Endothelial cell of umbilical vein (primary cell): ENCODE measurements around the gene SMAD2. TPM values are rescaled to one million over a fixed set of nuclear protein-coding genes. Genes with fewer than 3 reads are reported as not detected.

ENCODE experiments used
- BruUV-seq: library from RNA; stranded (reverse); fragments of 400-500 nt; replicated peaks from 2 replicates; lab custom pipeline; 2021; lab: Mats Ljungman, UMichigan
- CTCF ChIA-PET: fragments of 300-600, 350-600 bp; sonication (Branson Sonifier 250); formaldehyde crosslinking; loops from one replicate; lab custom pipeline; 2021; ENCODE audit warnings: antibody characterized with exemption, inconsistent platforms; lab: Charles Lee
- POLR2A ChIA-PET: fragments of 300-600, 350-600 bp; sonication (Branson Sonifier 250); formaldehyde crosslinking; loops from one replicate; lab custom pipeline; 2021; ENCODE audit warnings: antibody characterized with exemption, inconsistent platforms; lab: Charles Lee
- DNase-seq: peaks from one replicate; pipeline ENCODE4 v3.0.0-alpha.2; 2011; ENCODE audit warnings: low read depth, low spot score
- FAIRE-seq: peaks from 2 replicates; lab custom pipeline; 2011; peaks lifted over from hg19 to GRCh38; lab: Jason Lieb, UNC
- H2AFZ ChIP-seq: 2 replicates; pipeline ENCODE4 v1.6.0; 2012; ENCODE audit warnings: low read depth, low read length, control low read depth, inconsistent platforms
- H3K27ac ChIP-seq: 2 replicates; pipeline ENCODE4 v1.5.1; 2011; ENCODE audit warnings: low read depth, mild to moderate bottlenecking, control low read depth, low read length, moderate library complexity; ENCODE audit not compliant: insufficient read depth
- H3K27me3 ChIP-seq, 2 experiments: 2 replicates each; pipeline versions ENCODE4 v1.6.0 to v1.6.1; 2011; ENCODE audit warnings: low read length in 2 of 2, mixed read lengths in 1 of 2; ENCODE audit not compliant: control insufficient read depth in 2 of 2, insufficient read depth in 2 of 2
- H3K36me3 ChIP-seq, 2 experiments: 2 replicates in 1 of 2; 3 replicates in 1 of 2; pipeline ENCODE4 v1.5.1; 2011; ENCODE audit warnings: low read length in 2 of 2, mild to moderate bottlenecking in 1 of 2, moderate library complexity in 1 of 2; ENCODE audit not compliant: control insufficient read depth in 2 of 2, insufficient read depth in 2 of 2; ENCODE audit errors: extremely low read depth in 1 of 2
- H3K4me1 ChIP-seq: 3 replicates; pipeline ENCODE4 v1.5.1; 2011; ENCODE audit warnings: mild to moderate bottlenecking, low read length; ENCODE audit not compliant: control insufficient read depth, insufficient read depth; ENCODE audit errors: extremely low read depth
- H3K4me2 ChIP-seq: 2 replicates; pipeline ENCODE4 v1.6.1; 2011; ENCODE audit warnings: low read length, control low read depth, mixed read lengths; ENCODE audit not compliant: insufficient read depth
- H3K4me3 ChIP-seq, 3 experiments: fragments of 200-600 bp in 1 of 3; sonication (generic), shearing (Covaris generic) in 1 of 3; replicated peaks in 1 of 3; 2 replicates each; pipeline ENCODE4 v1.5.1; 2011 to 2016; ENCODE audit warnings: control low read depth in 3 of 3, low read length in 3 of 3, mild to moderate bottlenecking in 2 of 3, inconsistent platforms in 1 of 3, low read depth in 1 of 3, moderate library complexity in 1 of 3; ENCODE audit not compliant: insufficient read depth in 1 of 3
- H3K79me2 ChIP-seq: 2 replicates; pipeline ENCODE4 v1.6.0; 2012; ENCODE audit warnings: low read length, inconsistent platforms; ENCODE audit not compliant: control insufficient read depth, insufficient read depth
- H3K9ac ChIP-seq: replicated peaks from 2 replicates; pipeline ENCODE3; 2011; ENCODE audit warnings: low read length, control low read depth; ENCODE audit not compliant: insufficient read depth; ENCODE audit errors: extremely low read depth
- H3K9me1 ChIP-seq: replicated peaks from 3 replicates; pipeline ENCODE4 v1.6.0; 2011; ENCODE audit warnings: mild to moderate bottlenecking, low read length; ENCODE audit not compliant: control insufficient read depth, insufficient read depth; ENCODE audit errors: extremely low read depth
- H3K9me3 ChIP-seq: replicated peaks from 2 replicates; pipeline ENCODE4 v1.5.1; 2012; ENCODE audit warnings: low read length, inconsistent platforms; ENCODE audit not compliant: control insufficient read depth, insufficient read depth
- H4K20me1 ChIP-seq: replicated peaks from 2 replicates; pipeline ENCODE3; 2011; ENCODE audit warnings: mild to moderate bottlenecking, low read length; ENCODE audit not compliant: control insufficient read depth, insufficient read depth; ENCODE audit errors: extremely low read depth
- CTCF ChIP-seq, 2 donors: IDR thresholded peaks; 1 replicate in 1 of 2; 2 replicates in 1 of 2; pipeline ENCODE4 v1.5.1; 2011; ENCODE audit warnings: low read length in 2 of 2, mild to moderate bottlenecking in 2 of 2, moderate library complexity in 2 of 2, control low read depth in 1 of 2, inconsistent platforms in 1 of 2, low read depth in 1 of 2; ENCODE audit not compliant: insufficient read depth in 1 of 2; ENCODE audit errors: extremely low read depth in 1 of 2
- EZH2 ChIP-seq: IDR thresholded peaks from 2 replicates; pipeline ENCODE4 v1.6.1; 2012; ENCODE audit warnings: borderline replicate concordance, low read depth, mild to moderate bottlenecking, moderate library complexity, low read length, inconsistent platforms; ENCODE audit not compliant: severe bottlenecking
- FOS ChIP-seq: IDR thresholded peaks from 2 replicates; pipeline ENCODE4 v1.6.1; 2011; ENCODE audit warnings: mild to moderate bottlenecking, low read length, moderate library complexity, borderline replicate concordance; ENCODE audit not compliant: insufficient read depth
- GATA2 ChIP-seq: IDR thresholded peaks from 2 replicates; pipeline ENCODE4 v1.7.0; 2011; ENCODE audit warnings: low read depth, mild to moderate bottlenecking, moderate library complexity, mixed read lengths, low read length; ENCODE audit not compliant: insufficient read length, insufficient read depth
- JUN ChIP-seq: IDR thresholded peaks from 2 replicates; pipeline ENCODE4 v1.6.1; 2011; ENCODE audit warnings: borderline replicate concordance, low read depth; ENCODE audit not compliant: insufficient read length, insufficient read depth
- MYC ChIP-seq: IDR thresholded peaks from one replicate; pipeline ENCODE4 v1.6.1; 2011; ENCODE audit warnings: mild to moderate bottlenecking, low read depth, low read length
- POLR2A ChIP-seq: IDR thresholded peaks from 2 replicates; pipeline ENCODE4 v1.6.1; 2012; ENCODE audit warnings: low read depth, mild to moderate bottlenecking, control low read depth, low read length
- POLR2AphosphoS5 ChIP-seq: IDR thresholded peaks from 2 replicates; pipeline ENCODE4 v1.6.1; 2012; ENCODE audit warnings: low read depth, mild to moderate bottlenecking, control low read depth, low read length, moderate library complexity; ENCODE audit not compliant: insufficient read depth
- dilution Hi-C: fragments of 300-500 bp; cut with MboI; formaldehyde crosslinking; loops from one replicate; pipeline ENCODE4 v1.15.0; 2019; ENCODE audit warnings: low sequenced_read_pairs; ENCODE audit not compliant: extremely low pct_ligation_motif_present
- intact Hi-C: fragments of 100-400 bp; cut with micrococcal nuclease; formaldehyde crosslinking; loops from one replicate; pipeline ENCODE4 v1.10.0; 2022
- polyA plus RNA-seq, 4 experiments: library from polyadenylated mRNA; depleted of rRNA in 3 of 4; stranded (reverse) in 3 of 4; unstranded in 1 of 4; fragments of >200 nt; gene quantifications; 2 replicates each; pipeline versions ENCODE4 v1.2.1 to v1.2.3, GENCODE V29; 2011 to 2012; ENCODE audit warnings: missing spikeins in 1 of 4
- total RNA-seq: library from RNA; stranded (reverse); gene quantifications from 2 replicates; pipeline ENCODE4 v1.2.3, GENCODE V29; 2021
- TF ChIP-seq, protein P1 (sequence below): IDR thresholded peaks from 2 replicates; pipeline ENCODE4 v1.6.1; 2011; ENCODE audit not compliant: insufficient read depth, insufficient read length

The SMAD2 gene
- total and polyA plus RNA-seq, 2 donors (not counting 3 experiments of a cell fraction or from before 2014, with no cell fraction given), result 40.3 to 123 TPM

GRCh38 chr18:47871288-47871687 lies 59.2 kb downstream of the SMAD2 start:
- Histone ChIP-seq H3K36me3 (peaks cover 0 to 8% of the 10 kb centered on the region in 2 experiments), H3K9me1 (peaks cover 7% of the 10 kb centered on the region), H3K9me3 (no peaks in the 10 kb centered on the region), H3K9ac (no peak overlapping the region), H3K79me2 (peaks cover 40% of the 10 kb centered on the region), H4K20me1 (no peaks in the 10 kb centered on the region), H3K4me3 (no peak overlapping the region), H3K27me3 (no peaks in the 10 kb centered on the region), H2AFZ (no peak overlapping the region), H3K4me1 (peaks cover 2% of the 10 kb centered on the region), H3K27ac (no peak overlapping the region), H3K4me2 (no peak overlapping the region)
- CTCF ChIA-PET, result interaction anchor here (0.8 to 1.6 kb wide), 9 partner anchors 10 to 117 kb away, joined by 3 to 6 read pairs (median 3); partner anchors contain the start of gene SMAD2
- DNase-seq, result no peak
- intact Hi-C loops (no loop called here), dilution Hi-C loops (no loop called here)
- FAIRE-seq, result no peak
- POLR2A ChIA-PET, result interaction anchor here (0.6 kb wide), 1 partner anchor 19 kb away, joined by 3 read pairs; no protein-coding TSS in a partner anchor
- BruUV-seq, result no TSS peak
- TF ChIP-seq, protein P1, sequence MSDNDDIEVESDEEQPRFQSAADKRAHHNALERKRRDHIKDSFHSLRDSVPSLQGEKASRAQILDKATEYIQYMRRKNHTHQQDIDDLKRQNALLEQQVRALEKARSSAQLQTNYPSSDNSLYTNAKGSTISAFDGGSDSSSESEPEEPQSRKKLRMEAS, result no peak
- TF ChIP-seq CTCF (IDR thresholded peaks at IDR 0.05; ENCODE audit: extremely low read depth in 1 of 2, insufficient read depth in 1 of 2, low read depth in 1 of 2, low read length in 2 of 2) (no peak), FOS (no peak), JUN (no peak), POLR2AphosphoS5 (no peak), MYC (no peak), GATA2 (no peak), EZH2 (no peak), POLR2A (no peak)
